Measurements from ENCODE around the gene UBR2.

Gene UBR2

GRCh38 chr6:42522942-42523814 is 40.7 kb upstream of the UBR2 start:
- no peaks in the 10 kb centered on the region for H3K9me3 ChIP-seq
- H3K36me3 ChIP-seq, result no peaks in the 10 kb centered on the region
- H3K4me3 ChIP-seq (ENCODE audit: low read depth, low read length), result no peak overlapping the region
- no peak for TF ChIP-seq CTCF (IDR thresholded peaks at IDR 0.05; ENCODE audit: low read depth, low read length)
- H3K4me1 ChIP-seq, result no peaks in the 10 kb centered on the region; the same call in 1 of the 2 replicates
- H3K27me3 ChIP-seq, result no peaks in the 10 kb centered on the region
- DNase-seq, result no peak

DNA sequence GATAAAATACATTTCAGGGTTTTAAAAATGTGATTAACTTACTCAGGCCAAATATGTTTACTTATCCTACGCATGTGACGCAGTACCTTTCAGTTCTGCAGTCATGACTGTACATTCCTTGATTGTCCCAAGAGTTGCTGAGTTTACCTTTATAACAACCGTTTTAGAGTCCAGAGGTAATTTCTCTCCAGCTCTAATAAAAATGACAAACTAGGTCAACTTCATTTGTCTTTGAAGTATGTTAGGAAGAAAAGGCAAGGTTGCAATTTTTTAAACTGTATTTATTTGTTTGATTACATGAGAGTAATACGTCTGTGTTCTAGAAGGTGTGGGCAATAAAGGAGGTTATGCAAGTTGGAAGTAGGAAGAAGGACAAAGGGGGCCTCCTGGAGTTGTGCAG is 38.6 kb upstream of the UBR2 start:
- H3K36me3 ChIP-seq, result no peaks in the 10 kb centered on the region
- DNase-seq, result no peak
- no peaks in the 10 kb centered on the region; the same call in 1 of the 2 replicates for H3K4me1 ChIP-seq
- TF ChIP-seq CTCF (IDR thresholded peaks at IDR 0.05; ENCODE audit: low read depth, low read length), result no peak
- no peaks in the 10 kb centered on the region for H3K9me3 ChIP-seq
- H3K4me3 ChIP-seq (ENCODE audit: low read depth, low read length), result no peak overlapping the region
- H3K27me3 ChIP-seq, result no peaks in the 10 kb centered on the region

GRCh38 chr6:42526616-42527015 is 37.2 kb upstream of the UBR2 start:
- Histone ChIP-seq H3K27me3 (no peaks in the 10 kb centered on the region), H3K4me3 (ENCODE audit: low read depth, low read length) (no peak overlapping the region), H3K4me1 (no peaks in the 10 kb centered on the region), H3K9me3 (no peaks in the 10 kb centered on the region), H3K36me3 (no peaks in the 10 kb centered on the region)
- no peak for TF ChIP-seq CTCF (IDR thresholded peaks at IDR 0.05; ENCODE audit: low read depth, low read length)
- no peak for DNase-seq

DNA sequence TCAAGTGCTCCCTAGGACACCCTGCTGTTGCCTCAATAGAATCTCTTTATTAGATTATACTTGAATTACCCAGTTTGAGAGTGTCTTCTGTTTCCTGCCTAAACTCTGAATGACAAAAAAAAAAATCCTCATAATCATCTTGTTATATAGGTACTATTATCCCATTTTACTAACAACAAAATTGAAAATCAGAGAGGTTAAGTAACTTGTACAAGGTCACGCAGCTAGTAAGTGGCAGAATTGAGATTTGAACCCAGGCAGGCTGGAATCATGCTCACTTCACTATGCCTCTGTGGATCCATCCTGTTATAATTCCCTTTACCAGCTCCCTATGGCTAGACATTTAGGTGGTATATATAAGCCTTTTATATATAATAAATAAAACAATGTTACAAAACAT is 36.6 kb upstream of the UBR2 start:
- Histone ChIP-seq H3K4me3 (ENCODE audit: low read depth, low read length) (no peak overlapping the region), H3K4me1 (no peaks in the 10 kb centered on the region), H3K9me3 (no peaks in the 10 kb centered on the region), H3K36me3 (no peaks in the 10 kb centered on the region), H3K27me3 (no peaks in the 10 kb centered on the region)
- no peak for DNase-seq
- TF ChIP-seq CTCF (IDR thresholded peaks at IDR 0.05; ENCODE audit: low read depth, low read length), result no peak

DNA sequence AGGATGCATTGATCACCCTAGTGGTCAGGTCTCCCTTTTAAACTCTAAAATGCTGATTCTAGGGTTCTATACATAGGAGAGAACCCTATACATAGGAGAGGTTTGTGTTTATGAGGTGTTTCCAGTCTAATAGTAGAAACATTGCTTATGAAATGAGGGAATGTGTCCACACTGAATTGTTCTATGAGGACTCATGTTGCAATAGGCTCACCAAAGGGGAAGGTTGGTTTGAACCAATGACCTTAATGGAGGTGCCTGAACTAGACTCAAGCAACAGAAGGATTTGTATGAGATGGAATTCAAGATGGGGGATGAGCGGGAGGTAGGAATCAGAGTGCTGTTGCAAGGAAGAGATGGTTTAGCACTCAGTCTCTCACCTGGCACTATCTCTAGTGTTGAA is 33.5 kb upstream of the UBR2 start:
- DNase-seq, result no peak
- Histone ChIP-seq H3K9me3 (no peaks in the 10 kb centered on the region), H3K36me3 (no peaks in the 10 kb centered on the region), H3K4me1 (no peaks in the 10 kb centered on the region), H3K27me3 (no peaks in the 10 kb centered on the region), H3K4me3 (ENCODE audit: low read depth, low read length) (no peak overlapping the region)
- no peak for TF ChIP-seq CTCF (IDR thresholded peaks at IDR 0.05; ENCODE audit: low read depth, low read length)

DNA sequence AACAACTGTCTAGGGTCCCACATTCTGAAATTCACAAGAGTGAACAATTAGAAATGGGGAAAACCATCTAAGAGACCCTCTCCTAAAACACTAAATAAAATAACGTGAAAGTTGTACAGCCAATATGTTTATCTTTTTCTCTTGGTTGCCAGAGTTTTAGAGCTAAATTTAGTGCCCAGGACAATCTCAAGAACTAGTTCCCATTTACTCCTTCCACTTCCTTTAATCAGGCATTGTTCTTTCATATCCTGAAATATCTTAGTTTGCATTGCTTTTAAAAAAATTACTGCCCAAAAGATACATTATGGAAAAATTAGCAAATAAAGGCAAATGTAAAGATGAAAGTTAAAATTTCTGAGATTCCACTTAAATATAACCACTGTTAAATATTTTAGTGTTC is 33.1 kb upstream of the UBR2 start:
- Histone ChIP-seq H3K27me3 (no peaks in the 10 kb centered on the region), H3K4me1 (no peaks in the 10 kb centered on the region), H3K36me3 (no peaks in the 10 kb centered on the region), H3K4me3 (ENCODE audit: low read depth, low read length) (no peak overlapping the region), H3K9me3 (no peaks in the 10 kb centered on the region)
- no peak for TF ChIP-seq CTCF (IDR thresholded peaks at IDR 0.05; ENCODE audit: low read depth, low read length)
- no peak for DNase-seq
